Activated CD8-positive, alpha-beta memory T cell treated with anti-CD3 and anti-CD28 coated beads for 1 hour (primary cell): ENCODE results near the gene PSD.

ENCODE experiments used
- DNase-seq, 2 donors: peaks; one replicate each; pipeline ENCODE4 v3.0.0-alpha.2; 2020; ENCODE audit warnings: low read depth in 1 of 2; ENCODE audit errors: extremely low read depth in 1 of 2

The PSD gene

DNA sequence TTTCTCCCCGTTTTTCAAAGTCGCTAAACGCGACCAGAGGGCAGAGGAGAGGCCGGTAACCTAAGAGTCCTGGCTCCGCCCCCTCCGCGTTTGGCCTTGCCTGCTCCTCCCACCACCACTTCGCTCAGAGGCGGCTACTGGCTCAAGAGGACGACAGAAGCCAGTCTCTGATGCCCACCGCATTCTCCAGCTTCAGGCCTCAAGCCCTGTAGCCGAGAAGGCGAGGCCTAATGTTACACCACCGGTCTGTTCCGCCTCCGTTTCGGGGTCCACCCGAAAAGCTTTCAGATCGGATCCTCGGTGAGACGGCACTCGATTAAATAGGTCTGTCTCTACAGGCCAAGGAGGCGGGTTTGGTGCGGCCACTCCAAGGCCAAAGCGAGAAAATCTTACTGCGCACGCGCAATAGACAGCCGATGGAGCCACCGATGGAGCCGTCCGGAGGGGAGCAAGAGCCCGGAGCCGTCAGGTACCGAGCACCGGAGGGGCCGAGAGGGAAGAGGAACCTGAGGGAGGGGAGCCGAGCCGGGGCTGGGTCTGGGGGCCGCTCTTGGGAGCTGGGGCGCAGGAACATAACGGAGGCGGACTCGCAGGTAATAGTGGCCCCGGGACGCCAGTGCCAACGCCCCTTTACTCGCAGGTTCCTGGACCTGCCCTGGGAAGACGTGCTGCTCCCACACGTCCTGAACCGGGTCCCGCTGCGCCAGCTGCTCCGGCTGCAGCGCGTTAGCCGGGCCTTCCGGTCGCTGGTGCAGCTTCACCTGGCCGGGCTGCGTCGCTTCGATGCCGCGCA, 2.3 kb upstream of the PSD start, which contains the start of gene FBXL15:
FBXL15 (plus strand) TSS at position 123 of the 793 bp plus-strand sequence; CDS start at position 417, 294 bp downstream.
- peak; percentile 91 to 92 for DNase-seq

DNA sequence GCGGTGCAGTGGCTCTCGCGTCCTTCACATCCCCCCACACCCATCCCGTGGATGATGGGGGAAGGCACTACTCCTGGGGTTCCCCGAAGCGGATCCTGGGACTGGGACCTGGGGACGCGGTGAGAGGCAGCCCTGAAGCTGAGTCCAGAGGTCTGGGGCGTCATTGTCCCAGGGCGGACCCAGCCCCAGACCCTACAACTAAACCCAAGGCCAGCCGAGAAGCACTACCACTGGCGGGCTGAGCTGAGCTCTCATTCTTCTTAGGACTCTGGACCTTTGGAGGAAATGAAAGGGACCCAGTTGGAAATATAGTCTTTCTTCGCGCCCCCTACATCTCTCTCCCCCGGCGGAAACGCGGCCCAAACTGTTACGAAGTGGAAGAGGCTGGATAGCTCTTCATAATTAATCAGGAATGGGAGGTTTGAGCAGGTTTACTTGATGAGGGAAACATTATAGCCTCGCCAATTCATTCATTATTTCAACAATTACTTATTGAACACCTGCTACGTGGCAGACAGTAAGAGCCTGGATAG, 1.7 kb upstream of the PSD start:
- DNase-seq: no peak

DNA sequence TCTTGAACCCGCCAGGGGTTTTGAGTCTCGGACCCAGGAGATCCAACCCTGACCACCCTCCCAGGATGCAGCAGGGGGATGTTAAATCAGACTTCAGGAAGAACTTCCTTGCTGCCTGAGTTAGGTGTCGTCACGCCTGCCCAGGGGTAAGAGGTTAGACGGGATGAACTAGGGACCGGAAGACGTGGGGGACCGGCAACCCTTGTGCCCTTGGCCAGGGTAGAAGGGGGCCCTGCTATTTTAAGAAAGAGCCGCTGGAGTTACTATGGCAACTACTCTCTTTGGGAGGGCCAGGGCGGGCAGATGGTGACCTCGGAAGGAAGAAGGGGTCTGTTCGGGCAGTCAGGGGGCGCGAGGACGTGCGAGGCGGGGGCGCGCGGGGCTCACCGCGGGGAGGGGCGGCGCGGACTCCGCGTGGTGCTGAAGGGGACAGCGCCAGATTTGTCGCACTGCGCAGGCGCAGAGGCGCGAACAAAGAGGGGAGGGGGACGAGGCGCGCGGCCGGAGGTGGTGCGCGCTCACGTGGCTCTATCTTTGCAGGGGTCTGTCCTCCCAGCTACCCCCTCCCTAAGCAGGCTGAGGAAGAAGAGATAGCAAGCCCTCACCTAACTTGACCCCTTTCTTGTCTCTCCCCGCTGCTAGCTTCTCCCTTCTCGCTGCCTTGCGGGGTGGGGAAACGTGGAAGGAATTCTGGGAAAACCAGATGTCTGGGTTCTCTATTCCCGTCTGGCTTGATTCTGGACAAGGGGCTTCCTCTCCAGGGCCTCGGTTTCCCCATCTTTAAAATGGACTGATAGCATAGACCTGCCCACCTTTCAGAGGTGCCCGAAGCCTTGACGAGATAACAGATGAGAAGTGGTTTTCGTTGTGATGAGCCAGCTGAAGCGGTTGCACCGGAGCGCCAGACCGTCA, 940 bp upstream of the PSD start:
- no peak for DNase-seq

DNA sequence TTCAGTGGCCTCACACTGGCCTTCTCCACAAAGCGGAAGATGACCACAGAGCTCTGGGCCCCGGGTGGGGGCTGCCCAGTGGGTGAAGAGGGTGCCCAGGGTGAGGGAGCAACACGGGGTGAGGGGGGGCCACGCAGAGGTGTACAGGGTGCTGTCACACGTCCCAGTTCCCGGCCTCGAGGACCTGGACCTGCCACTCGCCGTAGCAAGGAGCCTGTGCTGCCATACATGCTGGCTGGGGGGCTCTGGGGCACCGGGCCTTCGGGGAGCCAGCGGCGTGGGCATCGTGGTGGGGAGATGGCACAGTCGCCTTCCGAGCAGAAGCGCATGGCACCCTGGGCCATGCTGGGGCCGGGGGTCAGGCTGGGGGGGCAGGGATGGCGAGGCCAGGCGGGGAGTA, 1.9 kb downstream of the PSD start:
- DNase-seq: no peak

DNA sequence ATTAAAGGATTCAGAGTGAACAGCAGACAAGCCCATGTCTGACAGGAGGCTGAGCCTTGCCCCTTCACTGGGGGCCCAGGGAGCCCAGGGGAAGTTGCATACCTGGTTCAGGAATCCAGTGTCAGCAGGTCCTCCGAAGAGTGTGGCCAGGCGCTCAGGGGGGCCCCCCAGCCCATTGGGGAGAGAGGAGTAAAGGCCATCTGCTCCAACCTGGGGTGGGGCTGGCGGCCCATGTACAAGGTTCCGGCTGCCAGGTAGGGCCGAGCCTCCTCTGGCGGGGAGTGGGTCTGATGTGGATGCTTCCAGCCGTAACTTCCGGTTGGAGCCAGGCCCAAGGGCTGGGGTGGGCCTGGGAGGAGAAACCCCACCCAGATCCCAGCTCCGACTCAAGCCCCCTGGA, 2.3 kb downstream of the PSD start:
- no peak for DNase-seq

DNA sequence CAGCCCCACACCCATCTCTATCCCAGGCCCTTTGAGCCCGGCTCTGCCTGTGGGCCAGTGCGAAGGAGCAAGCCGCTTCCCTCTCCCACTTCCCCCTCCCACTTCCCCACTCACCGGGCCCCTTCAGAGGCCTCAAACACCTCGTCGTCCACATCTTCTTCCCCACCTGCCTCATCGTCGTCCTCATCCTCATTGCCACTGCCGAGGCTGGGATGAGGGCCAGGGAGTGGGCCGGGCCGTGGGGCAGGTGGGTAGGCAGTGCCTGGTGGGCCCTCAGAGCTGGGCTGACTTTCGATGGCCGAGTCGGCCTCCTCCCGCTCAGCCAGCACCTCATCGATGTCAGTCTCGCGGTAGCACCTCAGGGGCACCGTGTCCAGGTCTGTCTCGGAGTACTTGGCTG, 3.8 kb downstream of the PSD start:
- DNase-seq: no peak

DNA sequence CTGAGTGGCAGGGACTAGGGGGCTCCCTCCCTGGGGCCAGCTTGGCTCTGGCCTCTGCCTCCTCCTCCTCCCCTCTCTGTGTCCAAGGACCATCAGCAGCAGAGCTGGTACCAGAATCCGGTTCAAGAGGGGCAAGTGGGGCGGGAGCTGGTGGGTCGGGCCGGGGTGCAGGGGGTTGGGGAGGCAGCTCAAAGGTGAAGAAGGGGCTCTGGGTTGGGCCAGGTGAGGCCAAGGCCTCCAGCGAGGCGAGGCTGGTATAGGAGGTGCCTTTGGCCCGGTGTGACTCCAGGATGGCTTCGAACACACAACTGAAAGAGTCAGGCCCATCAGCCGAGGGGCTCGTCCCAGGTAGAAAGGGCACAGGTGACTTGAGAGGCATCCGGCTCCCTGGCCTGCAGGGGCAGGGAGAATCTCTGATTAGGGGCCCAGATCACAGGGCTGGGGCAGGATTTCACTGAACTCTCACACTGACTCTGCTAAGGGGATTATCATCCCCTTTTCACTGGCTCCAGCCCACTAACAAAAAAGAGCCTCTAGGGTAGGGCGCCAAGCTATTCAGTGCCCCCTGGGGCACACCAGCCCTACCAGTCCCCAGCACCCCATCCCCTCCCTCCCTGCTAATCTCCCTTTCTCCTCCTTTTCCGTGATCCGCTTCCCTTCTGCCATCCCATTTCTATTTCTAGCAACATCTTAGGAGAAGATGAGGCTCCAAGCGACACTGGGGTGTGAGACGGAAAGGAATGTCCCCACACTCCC, 4.6 kb downstream of the PSD start:
- no peak for DNase-seq

DNA sequence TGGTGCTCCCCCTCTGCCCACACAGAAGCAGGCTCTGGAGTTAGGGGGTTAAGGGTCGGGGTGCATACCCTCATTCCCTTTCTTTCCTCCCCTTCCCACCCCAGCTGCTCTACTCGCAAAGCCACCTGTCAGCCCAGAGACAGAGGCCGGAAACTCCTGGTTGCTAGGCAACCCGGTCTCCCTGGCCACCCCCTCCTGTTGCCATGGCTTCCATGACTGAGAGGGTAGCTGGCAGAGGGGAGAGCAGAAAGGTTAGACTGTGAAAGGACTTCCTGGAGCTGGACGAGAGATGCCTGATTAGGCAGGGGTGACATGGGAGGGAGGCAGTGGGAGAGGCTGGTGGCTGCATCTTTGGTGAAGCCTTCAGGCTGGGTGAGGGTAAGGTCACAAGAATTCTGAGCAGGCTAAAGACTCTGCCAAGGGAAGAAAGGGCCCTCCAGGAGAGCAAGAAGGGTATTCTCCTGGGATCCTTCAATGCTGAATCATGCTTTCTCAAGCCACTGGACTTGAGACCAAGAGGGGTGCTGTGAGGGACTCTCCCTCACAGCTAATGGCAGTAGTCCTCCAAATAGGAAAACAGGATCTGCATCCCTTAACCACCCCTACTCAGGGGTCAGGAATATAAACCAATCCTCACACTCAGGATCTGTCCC, 5.4 kb downstream of the PSD start:
- no peak for DNase-seq

DNA sequence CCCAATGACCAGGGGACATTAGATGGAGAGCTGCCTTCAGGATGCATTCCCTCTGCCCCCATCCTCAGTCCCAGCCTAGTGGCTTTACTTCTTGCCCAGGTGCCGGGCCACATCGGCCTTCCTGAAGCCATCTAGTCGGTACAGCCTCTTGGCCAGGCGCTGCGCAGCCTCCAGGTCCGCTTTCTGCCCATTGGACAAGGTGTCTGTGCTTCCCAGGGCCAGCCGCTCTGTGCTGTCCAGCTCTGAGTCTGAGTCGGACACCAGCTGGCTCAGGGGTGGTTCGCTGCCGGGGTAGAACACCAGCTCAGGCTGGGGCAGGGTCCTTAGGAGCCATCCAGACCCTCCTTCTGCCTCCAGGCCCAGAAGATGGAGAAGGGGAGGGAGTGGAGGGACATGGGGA, 6.3 kb downstream of the PSD start:
- DNase-seq: no peak

DNA sequence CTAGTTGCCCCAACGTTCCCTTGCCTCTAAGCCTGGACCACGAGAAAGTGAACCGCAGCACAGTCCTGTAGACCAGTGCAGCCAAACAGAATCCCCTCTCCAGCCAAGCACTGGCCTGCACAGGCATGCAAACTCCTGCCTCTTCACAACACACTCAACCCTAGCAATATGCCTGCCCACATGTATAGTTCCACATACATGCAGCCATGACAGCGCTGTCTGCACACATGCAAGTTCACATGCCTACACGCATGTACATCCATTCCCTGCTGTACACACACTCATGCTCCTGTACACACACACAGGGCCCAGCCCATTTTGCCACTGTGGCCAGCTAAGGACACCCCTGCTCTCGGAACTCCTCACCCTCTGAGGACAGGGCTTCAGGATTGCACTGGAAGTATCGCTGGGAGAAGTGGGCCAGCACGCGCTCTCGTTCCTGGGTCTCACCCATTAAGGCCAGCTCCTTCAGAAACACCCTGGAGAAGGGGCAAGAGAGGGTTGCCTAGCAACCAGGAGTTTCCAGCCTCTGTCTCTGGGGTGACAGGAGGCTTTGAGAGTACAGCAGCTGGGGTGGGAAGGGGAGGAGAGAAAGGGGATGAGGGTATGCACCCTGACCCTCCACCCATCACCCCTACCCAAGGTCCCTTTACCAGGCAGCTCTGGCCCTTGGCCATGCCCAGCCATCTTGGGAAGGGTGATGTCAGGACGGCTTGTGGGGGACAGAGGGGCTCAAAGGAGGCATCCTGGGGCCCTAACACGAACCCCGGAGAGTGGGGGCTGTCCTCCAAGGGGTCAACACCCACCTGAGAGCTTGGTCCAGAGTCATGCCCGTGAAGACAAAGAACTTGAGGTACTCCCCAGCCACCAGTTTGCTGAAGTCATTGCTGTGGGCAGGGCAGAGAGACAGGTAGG, 7.0 kb downstream of the PSD start:
- no peak for DNase-seq

DNA sequence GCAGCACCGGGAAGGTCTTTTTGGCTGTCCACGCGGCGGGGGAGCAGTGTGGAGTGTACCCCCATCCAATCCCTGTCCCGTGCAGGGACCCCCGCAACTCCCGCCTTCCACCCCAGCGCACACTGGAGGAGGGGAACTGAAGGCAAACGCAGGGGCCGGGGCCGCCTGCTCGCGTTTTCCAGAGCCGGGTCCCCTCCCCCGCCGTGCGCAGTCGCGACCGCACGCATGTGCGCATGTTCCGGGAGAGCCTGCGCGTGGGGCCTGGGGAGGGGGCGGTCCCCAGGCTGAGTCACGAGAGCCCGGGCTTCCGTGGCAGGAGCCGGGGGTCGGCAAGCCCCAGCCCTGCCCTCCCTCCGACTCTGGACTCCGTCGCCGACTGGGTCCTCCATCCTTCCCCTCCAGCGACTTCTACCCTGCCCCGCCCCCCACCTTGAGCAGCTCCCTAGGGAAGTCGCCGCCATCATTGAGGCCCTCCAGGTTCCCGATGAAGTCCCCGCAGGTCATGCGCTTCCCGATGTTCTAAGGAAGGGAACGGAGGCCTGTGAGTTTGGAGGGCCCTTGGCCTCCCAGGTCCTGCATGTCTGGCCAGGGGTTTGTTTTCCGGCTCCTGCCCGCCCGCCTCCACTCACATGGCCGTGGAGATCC, 8.0 kb downstream of the PSD start:
- no peak for DNase-seq

DNA sequence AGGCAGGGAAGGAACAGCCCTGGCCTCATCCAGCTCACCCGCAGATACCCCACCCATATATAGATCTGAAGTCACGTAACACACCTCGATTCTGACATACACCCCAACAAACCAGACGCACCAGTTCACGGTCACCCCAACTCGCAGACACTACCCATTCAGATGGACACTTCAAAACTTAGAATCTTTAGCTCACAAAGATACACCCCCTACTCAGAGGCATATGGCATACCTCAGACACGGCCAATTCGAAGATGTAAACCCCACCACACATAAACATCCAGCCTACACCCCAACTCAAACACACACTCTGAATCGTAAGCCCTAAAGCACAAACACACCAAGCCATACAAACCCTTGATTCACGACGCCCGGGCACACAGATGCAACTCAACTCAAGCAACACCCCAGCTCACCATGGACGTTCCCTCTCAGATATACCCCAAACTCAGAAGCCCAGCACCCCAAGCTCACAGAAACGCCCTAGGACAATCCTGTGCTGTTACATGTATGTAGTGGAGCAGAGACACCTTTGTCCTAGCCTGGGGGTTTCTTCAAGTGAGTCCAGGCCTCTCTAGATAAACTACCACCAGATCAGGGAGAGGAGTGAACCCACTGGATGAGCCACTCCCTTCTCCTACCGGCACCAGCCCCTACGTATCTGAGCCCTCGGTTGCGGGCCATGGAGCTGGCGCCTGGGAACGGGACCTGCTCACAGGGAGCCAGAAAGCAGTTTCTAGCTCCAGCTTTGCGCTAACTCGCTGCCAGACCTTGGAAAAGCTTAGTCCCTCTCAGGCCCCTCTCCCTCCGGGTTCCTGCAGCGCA, 8.8 kb downstream of the PSD start:
- DNase-seq: no peak

DNA sequence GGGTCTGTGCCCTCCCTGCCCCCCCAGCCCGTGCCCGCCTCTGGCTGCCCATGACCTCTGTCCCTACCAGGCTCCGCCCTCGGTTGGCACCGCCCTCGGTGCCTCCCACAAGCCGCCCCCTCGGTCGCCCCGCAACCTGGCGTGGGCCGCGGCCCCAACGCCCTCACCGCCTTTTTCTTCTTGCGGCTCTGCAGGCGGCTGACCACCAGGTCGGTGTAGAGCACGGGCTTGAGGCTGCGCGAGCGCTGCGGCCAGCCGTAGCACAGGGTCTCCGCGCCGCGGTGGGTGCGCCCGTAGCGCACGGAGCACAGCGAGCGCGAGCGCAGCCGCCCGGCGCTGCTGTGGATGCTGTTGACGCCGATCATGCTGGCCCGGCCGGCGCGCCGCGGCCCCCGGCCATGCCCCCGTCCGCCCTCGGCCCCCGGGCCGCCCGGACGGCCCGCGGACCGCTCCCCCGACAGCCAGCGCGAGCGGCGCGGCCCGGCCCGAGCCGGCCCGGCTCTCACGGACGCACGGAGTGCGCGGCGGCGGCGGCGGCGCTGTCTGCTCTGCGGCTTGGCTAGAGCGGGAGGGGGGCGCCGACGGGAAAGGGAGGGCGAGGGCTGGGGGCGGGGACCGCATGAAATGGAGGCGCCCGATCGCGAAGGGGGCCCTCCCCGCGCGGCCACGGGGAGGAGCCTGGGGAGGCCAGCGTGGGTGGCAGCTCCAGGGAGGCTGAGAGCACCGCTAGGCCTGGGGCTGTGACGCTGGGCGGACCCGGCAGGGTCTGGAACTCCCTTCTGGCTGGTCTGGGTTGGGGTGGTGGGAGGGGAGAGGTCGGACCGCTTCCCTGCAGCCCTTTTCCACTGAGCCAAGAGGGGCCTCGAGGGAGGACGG, 9.6 kb downstream of the PSD start:
- DNase-seq: peak in 1 of 2 donors; percentile 50

DNA sequence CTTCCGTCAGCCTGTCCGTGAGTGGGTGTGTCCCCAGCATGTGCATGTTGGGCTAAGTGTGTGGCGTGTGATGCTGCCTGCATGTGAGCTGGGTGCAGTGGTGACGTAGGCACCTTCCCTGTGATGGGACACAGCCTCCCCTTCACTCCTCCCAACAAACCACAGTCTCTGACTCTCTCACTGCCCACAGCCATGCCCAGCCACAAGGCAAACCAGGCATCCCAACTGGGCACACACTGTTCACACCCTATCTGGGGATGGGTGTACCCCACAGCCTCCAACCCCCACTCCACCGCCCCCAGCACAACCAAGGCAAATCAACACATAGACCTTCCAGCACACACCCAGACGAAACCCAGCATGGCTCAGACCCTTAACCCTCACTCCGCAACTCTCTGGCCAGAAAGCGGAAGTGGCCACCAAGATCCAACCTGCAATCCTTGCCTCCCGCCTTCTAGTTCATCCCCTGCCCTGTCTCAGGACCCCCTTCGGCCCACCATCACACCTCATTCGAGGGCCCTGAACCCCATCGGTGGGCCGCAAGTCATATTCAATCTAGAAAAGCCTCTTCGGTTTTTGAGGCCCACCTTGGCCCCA, 10.4 kb downstream of the PSD start:
- DNase-seq: no peak

DNA sequence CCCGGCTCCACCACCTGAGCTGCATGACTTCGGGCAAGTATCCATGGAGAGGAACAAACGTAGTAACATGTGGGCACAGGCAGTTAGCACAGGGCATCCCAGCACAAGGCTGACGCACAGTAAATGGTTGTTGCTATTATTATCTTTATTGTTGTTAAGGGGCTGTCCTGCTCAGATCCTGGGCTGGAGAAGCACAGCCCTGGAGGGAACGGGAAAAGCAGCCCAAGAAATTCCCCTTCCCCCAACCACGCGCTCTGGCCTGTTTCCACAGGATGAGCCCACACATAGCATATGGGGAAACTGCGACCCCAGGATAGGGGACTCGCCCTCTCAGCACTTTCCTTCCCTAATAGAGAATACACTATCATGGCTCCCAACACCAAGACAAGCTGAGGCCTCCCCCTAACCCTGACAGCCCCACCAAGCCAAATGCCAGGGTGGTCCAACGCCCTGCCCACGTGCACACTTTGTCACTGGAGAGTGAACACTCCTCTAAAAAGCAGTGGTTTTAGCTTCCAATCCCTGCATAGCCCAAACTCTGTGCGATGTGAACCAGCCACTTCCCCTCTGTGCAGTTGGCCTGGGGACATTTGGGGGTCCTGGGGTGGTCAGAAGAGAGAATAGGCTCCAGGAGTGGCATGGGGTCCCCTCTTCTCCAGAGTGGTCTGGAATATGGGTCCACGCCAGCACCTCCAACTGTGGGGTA, 11.0 kb downstream of the PSD start:
- no peak for DNase-seq

DNA sequence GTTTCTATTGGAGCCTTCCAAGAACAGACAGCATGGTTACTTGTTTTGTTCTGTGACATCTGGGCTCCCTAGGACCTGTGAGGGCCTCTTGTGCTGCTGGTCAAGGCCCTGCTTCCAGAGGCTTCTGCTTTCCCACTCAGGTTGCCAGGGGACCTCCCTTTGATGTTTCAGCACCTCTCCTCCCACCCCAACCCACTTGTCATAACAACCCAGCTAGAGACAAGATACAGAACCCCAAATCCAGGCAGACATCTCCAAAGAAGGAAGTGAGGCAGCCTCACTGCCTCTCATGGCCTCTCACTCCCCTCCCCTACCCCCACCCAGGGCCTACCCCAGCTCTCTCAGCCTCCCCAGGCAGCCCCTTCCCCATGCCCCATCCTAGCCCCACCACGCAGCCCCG, 11.8 kb downstream of the PSD start:
- no peak for DNase-seq
